ENCODE results near the gene ANKRD24. TPM values are rescaled to one million over a fixed set of nuclear protein-coding genes. Genes with fewer than 3 reads are reported as not detected.
A peak's percentile ranks its signal among the peaks of the same experiment; 100 is the strongest.
"Not testable (repeated sequence)": the region's sequence is repeated elsewhere in the genome, so short reads cannot be mapped to it uniquely, and the experiment has no call there.

The ANKRD24 gene
- total RNA-seq (1 to 10 TPM in 3 of 5 donors, under 1 TPM in 1, not detected in 1; 0.29 to 6.1 (median 3.8) TPM), polyA plus RNA-seq (1 to 10 TPM; 1.6 to 2.3 (median 1.8) TPM)
- long read RNA-seq, donor 1, result 0 reads
- long read RNA-seq, donor 2, result 0 reads
- long read RNA-seq, donor 3, result 0 reads
- long read RNA-seq, donor 4, result 0 reads
- long read RNA-seq, donor 5, partial matches to known transcripts, result 0 of 1 reads
- long read RNA-seq, donor 5, other reads (novel, unspliced or antisense), result 0 of 1 reads
- long read RNA-seq, donor 6, result 0 reads
- long read RNA-seq, donor 7, result 0 reads
- long read RNA-seq, donor 8, result 0 reads
- long read RNA-seq, donor 9, result 0 reads
- long read RNA-seq, donor 10, result 0 reads

GRCh38 chr19:4182084-4182810 is at the start of gene ANKRD24, which contains the start of gene SIRT6:
Gene ANKRD24, plus strand, starts transcription at chr19:4182689. Its CDS starts 3,737 bp downstream, at chr19:4186426.
Gene SIRT6, minus strand, starts transcription at chr19:4182563. Its CDS starts 24 bp downstream, at chr19:4182539.
- Histone ChIP-seq H3K9me3 (no peaks in the 10 kb centered on the region), H3K4me3 (peak within 1 kb of the TSS; percentile 73 to 96 (median 88)), H3K27ac (peak within 1 kb of the TSS; percentile 83 to 89 (median 86)), H3K27me3 (peaks cover 0 to 12% (median 0%) of the 10 kb centered on the region in 3 donors), H3K4me1 (peaks cover 20 to 44% (median 34%) of the 10 kb centered on the region in 4 donors), H3K36me3 (peaks cover 16 to 34% (median 29%) of the 10 kb centered on the region in 4 donors)
- peak; percentile 97 to 98 for DNase-seq
- 0 to 1% (median 0%) methylated on average over 41 to 58 of the region's 58 CpGs for WGBS, 5 donors
- intact Hi-C loops (cut with DNase I; ENCODE audit: low total_unique reads), result loop anchor here (10.0 kb wide), 1 partner anchor 197 kb away; the partner anchor contains the start of gene EEF2
- TF ChIP-seq POLR2A (IDR thresholded peaks at IDR 0.05) (peak in 1 of 4 donors; percentile 58), POLR2AphosphoS5 (IDR thresholded peaks at IDR 0.05) (peak; percentile 91 to 97 (median 94)), EP300 (IDR thresholded peaks at IDR 0.05) (no peak)
- TF ChIP-seq, protein P1, sequence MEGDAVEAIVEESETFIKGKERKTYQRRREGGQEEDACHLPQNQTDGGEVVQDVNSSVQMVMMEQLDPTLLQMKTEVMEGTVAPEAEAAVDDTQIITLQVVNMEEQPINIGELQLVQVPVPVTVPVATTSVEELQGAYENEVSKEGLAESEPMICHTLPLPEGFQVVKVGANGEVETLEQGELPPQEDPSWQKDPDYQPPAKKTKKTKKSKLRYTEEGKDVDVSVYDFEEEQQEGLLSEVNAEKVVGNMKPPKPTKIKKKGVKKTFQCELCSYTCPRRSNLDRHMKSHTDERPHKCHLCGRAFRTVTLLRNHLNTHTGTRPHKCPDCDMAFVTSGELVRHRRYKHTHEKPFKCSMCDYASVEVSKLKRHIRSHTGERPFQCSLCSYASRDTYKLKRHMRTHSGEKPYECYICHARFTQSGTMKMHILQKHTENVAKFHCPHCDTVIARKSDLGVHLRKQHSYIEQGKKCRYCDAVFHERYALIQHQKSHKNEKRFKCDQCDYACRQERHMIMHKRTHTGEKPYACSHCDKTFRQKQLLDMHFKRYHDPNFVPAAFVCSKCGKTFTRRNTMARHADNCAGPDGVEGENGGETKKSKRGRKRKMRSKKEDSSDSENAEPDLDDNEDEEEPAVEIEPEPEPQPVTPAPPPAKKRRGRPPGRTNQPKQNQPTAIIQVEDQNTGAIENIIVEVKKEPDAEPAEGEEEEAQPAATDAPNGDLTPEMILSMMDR (IDR thresholded peaks at IDR 0.05), result peak in 1 of 7 experiments; percentile 36

- intact Hi-C loops (cut with DNase I; ENCODE audit: low total_unique reads), result no loop called here
Observed at GRCh38 chr19:4134351-4134750, 48.1 kb upstream of the ANKRD24 start.

GRCh38 chr19:4135386-4135785 is 47.1 kb upstream of the ANKRD24 start:
- H3K4me3 ChIP-seq; H3K9me3 ChIP-seq; DNase-seq; H3K36me3 ChIP-seq; H3K27ac ChIP-seq; intact Hi-C loops (cut with DNase I; ENCODE audit: low total_unique reads): not testable (repeated sequence)
- H3K4me1 ChIP-seq, result peaks cover 0 to 18% (median 5%) of the 10 kb centered on the region in 4 donors
- WGBS, 5 donors, result 90 to 96% (median 92%) methylated on average over 9 of the region's 9 CpGs
- H3K27me3 ChIP-seq, result peaks cover 0 to 20% (median 0%) of the 10 kb centered on the region in 3 donors

More at GRCh38 chr19:4134351-4134750, 48.1 kb upstream of the ANKRD24 start:
- Histone ChIP-seq H3K4me3 (no peak overlapping the region), H3K4me1 (peaks cover 0 to 11% (median 0%) of the 10 kb centered on the region in 4 donors), H3K9me3 (no peaks in the 10 kb centered on the region), H3K27me3 (peaks cover 0 to 30% (median 0%) of the 10 kb centered on the region in 3 donors), H3K36me3 (no peaks in the 10 kb centered on the region), H3K27ac (no peak overlapping the region)
- TF ChIP-seq POLR2A (IDR thresholded peaks at IDR 0.05) (no peak), EP300 (IDR thresholded peaks at IDR 0.05) (no peak), POLR2AphosphoS5 (IDR thresholded peaks at IDR 0.05) (no peak)
- TF ChIP-seq, protein P1 (IDR thresholded peaks at IDR 0.05), result no peak
- no peak for DNase-seq
- 25 to 39% (median 33%) methylated on average over 5 to 6 of the region's 6 CpGs for WGBS, 5 donors

- Histone ChIP-seq H3K27ac (no peak overlapping the region), H3K27me3 (peaks cover 0 to 10% (median 0%) of the 10 kb centered on the region in 3 donors), H3K4me1 (peaks cover 0 to 14% (median 6%) of the 10 kb centered on the region in 4 donors), H3K4me3 (no peak overlapping the region), H3K9me3 (no peaks in the 10 kb centered on the region), H3K36me3 (no peaks in the 10 kb centered on the region)
- intact Hi-C loops (cut with DNase I; ENCODE audit: low total_unique reads), result no loop called here
- 78 to 83% (median 83%) methylated on average over 8 of the region's 8 CpGs for WGBS, 5 donors
- no peak for TF ChIP-seq EP300 (IDR thresholded peaks at IDR 0.05)
- TF ChIP-seq, protein P1 (IDR thresholded peaks at IDR 0.05), result no peak
- TF ChIP-seq POLR2A (IDR thresholded peaks at IDR 0.05), result no peak
- TF ChIP-seq POLR2AphosphoS5 (IDR thresholded peaks at IDR 0.05), result no peak
- no peak for DNase-seq
Observed at GRCh38 chr19:4136680-4137088, 45.8 kb upstream of the ANKRD24 start.

Data from stomach (tissue), 19 donors.